Measurements from ENCODE around the gene SERPINB1.

The SERPINB1 gene

DNA sequence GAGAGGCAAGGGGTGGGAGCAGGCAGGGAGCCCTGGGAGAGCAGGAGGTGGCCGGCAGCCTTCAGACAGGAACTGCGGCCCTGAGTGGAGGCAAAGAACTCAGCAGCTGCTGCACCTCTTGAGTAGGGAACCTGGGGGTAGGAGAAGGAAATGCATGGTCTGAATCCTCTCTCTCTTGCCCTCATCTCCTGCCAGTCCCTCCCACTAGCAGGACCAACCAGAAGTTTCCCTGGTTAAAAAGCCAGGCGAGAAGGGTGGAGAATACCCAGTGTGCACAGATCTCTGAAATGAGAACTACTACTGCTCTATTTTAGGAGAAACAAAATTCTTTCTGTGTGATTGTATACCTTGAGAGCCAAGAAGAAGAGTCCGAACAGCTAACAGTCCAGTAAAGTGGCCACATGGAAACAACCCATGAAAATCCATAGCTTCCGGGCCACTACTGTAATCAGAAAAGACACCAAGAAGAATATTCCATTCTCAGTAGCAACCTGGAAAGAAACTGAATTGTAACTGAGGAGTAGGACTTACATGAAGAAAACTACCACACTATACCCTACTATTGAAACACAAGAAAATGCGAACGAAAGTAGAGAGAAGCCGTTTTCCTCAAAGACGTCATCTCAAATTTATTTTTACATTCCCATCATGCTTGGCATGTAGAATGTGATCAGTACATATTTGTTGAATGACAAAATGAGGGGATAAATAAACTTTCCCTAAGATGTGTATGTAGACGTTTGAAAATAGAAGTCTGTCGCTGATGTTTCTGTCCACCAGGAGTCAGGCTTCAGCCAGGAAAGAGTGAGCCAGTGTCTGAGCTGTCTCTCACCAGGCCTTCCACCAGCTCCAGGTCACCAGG lies 50.8 kb downstream of the SERPINB1 start:
- DNase-seq = peak; percentile 41

DNA sequence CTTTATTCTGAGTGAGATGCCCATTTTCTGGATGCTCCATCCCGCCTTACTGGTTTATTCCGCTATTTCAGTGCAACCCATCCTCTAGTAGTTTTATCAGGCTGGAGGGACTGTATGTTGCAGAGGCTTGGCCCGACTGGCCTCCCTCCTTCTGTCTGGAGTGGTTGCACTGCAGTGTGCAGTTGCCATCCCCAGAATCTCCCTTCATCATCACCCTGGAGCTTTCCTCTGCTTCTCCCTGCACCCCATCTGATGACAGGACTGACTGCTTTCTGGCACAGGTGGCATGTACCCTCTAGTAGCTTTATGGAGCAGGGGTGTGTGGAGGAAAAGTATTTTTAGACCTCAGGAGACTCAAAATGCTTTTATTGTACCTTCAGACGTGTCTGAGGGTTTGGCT lies 55.4 kb downstream of the SERPINB1 start:
- DNase-seq = no peak

DNA sequence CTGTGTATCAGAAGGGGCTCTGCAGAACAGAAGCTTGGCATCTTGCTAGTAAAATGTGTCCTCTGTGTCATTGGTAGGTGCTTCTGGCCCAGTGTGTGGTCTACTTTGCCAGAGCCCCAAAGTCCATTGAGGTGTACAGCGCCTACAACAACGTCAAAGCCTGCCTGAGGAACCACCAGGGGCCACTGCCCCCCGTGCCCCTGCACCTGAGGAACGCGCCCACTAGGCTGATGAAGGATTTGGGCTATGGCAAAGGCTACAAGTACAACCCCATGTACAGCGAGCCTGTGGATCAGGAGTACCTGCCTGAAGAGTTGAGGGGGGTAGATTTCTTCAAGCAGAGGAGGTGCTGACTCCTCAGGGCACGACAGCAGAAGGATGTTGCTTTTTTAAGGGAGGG lies 56.7 kb downstream of the SERPINB1 start:
- no peak for DNase-seq

DNA sequence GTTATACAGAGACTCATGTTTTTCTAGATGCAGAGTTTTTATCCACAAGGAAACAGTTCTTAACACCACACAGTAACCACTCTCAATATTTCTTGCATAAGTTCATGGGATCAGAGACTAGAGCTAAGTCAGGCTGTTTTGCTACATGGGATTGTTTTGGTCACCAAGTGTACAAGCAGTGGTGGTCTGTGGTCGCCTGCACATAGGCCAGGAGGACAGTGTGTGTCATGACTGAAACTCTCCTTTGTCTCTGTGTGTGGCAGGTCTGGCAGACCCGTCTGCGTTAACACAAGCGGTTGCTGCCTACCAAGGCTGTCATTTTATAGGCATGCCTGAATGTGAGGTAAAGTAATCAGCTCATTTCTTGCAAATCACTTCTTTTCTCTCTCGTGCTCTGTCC lies 57.6 kb downstream of the SERPINB1 start:
- DNase-seq = no peak

DNA sequence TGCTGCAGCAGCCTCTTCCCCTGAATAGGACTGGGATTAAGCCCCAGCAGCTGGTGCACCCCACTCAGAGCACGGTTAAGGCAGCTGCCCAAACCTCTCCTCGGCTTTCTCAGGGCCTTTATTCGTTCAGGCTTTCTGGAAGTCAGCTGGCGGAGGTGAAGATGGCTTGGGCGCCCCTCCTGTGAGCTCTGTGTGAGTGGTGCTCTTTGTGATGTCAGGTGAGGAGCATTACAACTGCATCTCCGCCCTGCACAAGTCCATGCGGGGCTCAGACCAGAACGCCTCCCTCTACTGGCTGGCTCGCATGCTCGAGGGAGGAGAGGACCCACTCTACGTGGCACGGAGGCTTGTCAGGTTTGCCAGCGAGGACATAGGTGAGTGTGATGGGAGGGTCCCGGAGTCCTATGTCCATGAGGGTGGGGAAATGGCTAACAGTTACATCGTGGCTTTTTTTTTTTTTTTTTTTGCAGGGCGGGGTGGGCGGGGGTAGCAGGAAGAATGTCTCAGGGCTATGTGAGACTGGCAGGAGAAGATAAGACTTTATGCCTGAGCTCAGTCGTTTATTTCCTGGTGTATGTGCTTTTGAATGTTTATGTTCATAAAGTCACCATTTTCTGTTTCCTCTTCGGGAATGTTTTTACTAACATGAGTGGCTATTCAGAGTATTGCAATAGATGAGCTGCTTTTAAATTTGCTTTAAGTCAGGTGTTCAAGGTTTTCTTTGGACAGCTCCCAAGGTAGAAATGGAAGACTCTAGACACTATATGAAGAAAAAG lies 58.3 kb downstream of the SERPINB1 start:
- no peak for DNase-seq

DNA sequence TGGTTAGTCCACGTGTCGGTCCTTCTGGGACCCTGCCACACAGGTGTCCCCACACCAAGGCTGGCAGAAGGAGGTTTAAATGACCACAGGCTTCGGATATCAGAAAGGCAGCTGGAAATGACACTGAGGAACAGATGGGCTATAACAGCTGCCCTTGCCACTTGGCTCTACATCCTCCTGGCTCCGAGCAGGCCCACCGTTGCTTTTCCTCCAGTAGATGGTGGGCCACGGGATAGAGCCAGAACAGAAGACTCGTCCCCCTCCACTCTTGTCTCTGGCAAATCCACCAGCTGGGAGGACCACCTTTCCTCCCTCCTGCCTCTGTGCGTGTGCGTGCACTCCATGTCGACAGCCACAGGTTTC lies 58.9 kb downstream of the SERPINB1 start:
- DNase-seq = peak; percentile 50

DNA sequence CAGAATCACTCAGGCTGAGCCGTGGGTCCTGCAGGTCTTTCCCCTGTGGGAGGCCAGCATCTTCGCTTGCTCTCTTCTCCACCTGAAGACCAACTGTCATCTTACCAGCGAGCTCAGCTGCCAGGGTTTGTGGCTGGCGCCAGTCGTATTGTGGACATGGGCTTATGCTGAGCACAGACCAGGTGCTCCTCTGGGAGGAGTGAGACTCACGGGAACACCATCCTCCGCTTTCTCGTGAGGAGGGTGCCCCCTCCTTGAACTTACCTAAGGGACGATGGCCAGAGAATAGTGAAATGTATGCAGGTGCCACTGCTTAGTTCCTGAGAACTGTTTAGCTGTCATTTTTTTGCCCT lies 59.3 kb downstream of the SERPINB1 start:
- DNase-seq = no peak

Measured in NCI-H2171 (cell line).